IMR-90 (cell line): ENCODE measurements around the gene KCNMA1. TPM values are rescaled to one million over a fixed set of nuclear protein-coding genes. Genes with fewer than 3 reads are reported as not detected.

ENCODE experiments used
- ATAC-seq: fragments of 200-7000 bp; cut with Tn5 transposase; 2 replicates; pipeline ENCODE4 v1.9.1; 2020; ENCODE audit warnings: low read depth, mild to moderate bottlenecking, moderate library complexity
- BruUV-seq: library from RNA; stranded (reverse); fragments of 400-500 nt; replicated peaks from 2 replicates; lab custom pipeline; 2021; lab: Mats Ljungman, UMichigan
- CTCF ChIA-PET: fragments of 300-600 bp; formaldehyde crosslinking; extraction: SDS; loops from one replicate; lab custom pipeline; 2021; ENCODE audit warnings: antibody characterized with exemption; lab: Yijun Ruan, JAX
- POLR2A ChIA-PET: fragments of 300-600 bp; sonication (Branson Sonifier 250); formaldehyde crosslinking; loops from one replicate; lab custom pipeline; 2022; ENCODE audit warnings: antibody characterized with exemption; ENCODE audit not compliant: unreplicated experiment; lab: Charles Lee
- DNase-seq: peaks from one replicate; pipeline ENCODE4 v3.0.0; 2013
- H2AFZ ChIP-seq: replicated peaks from 2 replicates; pipeline ENCODE3; 2013; ENCODE audit warnings: low read length, mild to moderate bottlenecking; ENCODE audit not compliant: poor library complexity
- H2AK5ac ChIP-seq: 2 replicates; pipeline ENCODE4 v1.6.1; 2013; ENCODE audit warnings: low read depth, low read length, inconsistent platforms
- H2AK9ac ChIP-seq: replicated peaks from 2 replicates; pipeline ENCODE3; 2013; ENCODE audit warnings: mild to moderate bottlenecking, low read depth, low read length, moderate library complexity; ENCODE audit not compliant: poor library complexity
- H2BK120ac ChIP-seq: 2 replicates; pipeline ENCODE4 v1.6.1; 2013; ENCODE audit warnings: low read depth, low read length, inconsistent platforms
- H2BK15ac ChIP-seq: 3 replicates; pipeline ENCODE4 v1.6.1; 2013; ENCODE audit warnings: low read depth, low read length, inconsistent platforms
- H2BK20ac ChIP-seq: 2 replicates; pipeline ENCODE4 v1.6.1; 2013; ENCODE audit warnings: low read depth, mild to moderate bottlenecking, inconsistent platforms, low read length, moderate library complexity
- H2BK5ac ChIP-seq: 2 replicates; pipeline ENCODE4 v1.6.1; 2013; ENCODE audit warnings: mild to moderate bottlenecking, low read depth, low read length, inconsistent platforms; ENCODE audit not compliant: poor library complexity, severe bottlenecking
- H3K14ac ChIP-seq: replicated peaks from 2 replicates; pipeline ENCODE4 v1.6.1; 2013; ENCODE audit warnings: low read depth, low read length, inconsistent platforms
- H3K18ac ChIP-seq: 2 replicates; pipeline ENCODE4 v1.6.1; 2013; ENCODE audit warnings: low read depth, low read length, control low read depth
- H3K23ac ChIP-seq: 2 replicates; pipeline ENCODE4 v1.6.1; 2013; ENCODE audit warnings: low read depth, low read length, inconsistent platforms
- H3K27ac ChIP-seq: 2 replicates; pipeline ENCODE4 v1.5.1; 2013; ENCODE audit warnings: mild to moderate bottlenecking, control low read depth, low read length; ENCODE audit not compliant: insufficient read depth
- H3K27me3 ChIP-seq: 2 replicates; pipeline ENCODE4 v1.6.1; 2013; ENCODE audit warnings: low read length; ENCODE audit not compliant: control insufficient read depth, insufficient read depth
- H3K36me3 ChIP-seq: 2 replicates; pipeline ENCODE4 v1.6.1; 2013; ENCODE audit warnings: low read length, mixed read lengths; ENCODE audit not compliant: control insufficient read depth, insufficient read depth
- H3K4ac ChIP-seq: 2 replicates; pipeline ENCODE4 v1.6.1; 2013; ENCODE audit warnings: low read depth, low read length, inconsistent platforms
- H3K4me1 ChIP-seq: 2 replicates; pipeline ENCODE4 v1.6.1; 2013; ENCODE audit warnings: low read length, mixed read lengths; ENCODE audit not compliant: control insufficient read depth, insufficient read depth
- H3K4me2 ChIP-seq: 2 replicates; pipeline ENCODE4 v1.6.1; 2013; ENCODE audit warnings: low read depth, mild to moderate bottlenecking, control low read depth, low read length, moderate library complexity
- H3K4me3 ChIP-seq: 2 replicates; pipeline ENCODE4 v1.5.1; 2013; ENCODE audit warnings: low read depth, mild to moderate bottlenecking, control low read depth, low read length, moderate library complexity; ENCODE audit not compliant: insufficient read depth
- H3K56ac ChIP-seq: 2 replicates; pipeline ENCODE4 v1.6.1; 2013; ENCODE audit warnings: low read length, inconsistent platforms; ENCODE audit not compliant: insufficient read depth; ENCODE audit errors: extremely low read depth
- H3K79me1 ChIP-seq, 2 experiments: 2 replicates each; pipeline ENCODE4 v1.6.1; 2013; ENCODE audit warnings: low read length in 2 of 2, inconsistent platforms in 1 of 2, low read depth in 1 of 2
- H3K9ac ChIP-seq: 2 replicates; pipeline ENCODE4 v1.6.1; 2013; ENCODE audit warnings: low read depth, low read length, control low read depth
- H3K9me1 ChIP-seq: 2 replicates; pipeline ENCODE4 v1.6.1; 2013; ENCODE audit warnings: low read length, inconsistent platforms; ENCODE audit not compliant: insufficient read depth
- H3K9me3 ChIP-seq: 2 replicates; pipeline ENCODE4 v1.6.1; 2013; ENCODE audit warnings: low read length; ENCODE audit not compliant: control insufficient read depth, insufficient read depth
- H4K20me1 ChIP-seq: 2 replicates; pipeline ENCODE4 v1.6.1; 2013; ENCODE audit warnings: low read length, inconsistent platforms; ENCODE audit not compliant: insufficient read depth
- H4K5ac ChIP-seq: 2 replicates; pipeline ENCODE4 v1.6.1; 2013; ENCODE audit warnings: mild to moderate bottlenecking, low read depth, low read length, control low read depth
- H4K8ac ChIP-seq, 2 experiments: 2 replicates each; pipeline ENCODE4 v1.6.1; 2013; ENCODE audit warnings: low read depth in 2 of 2, low read length in 2 of 2, control low read depth in 1 of 2, inconsistent platforms in 1 of 2
- H4K91ac ChIP-seq: 2 replicates; pipeline ENCODE4 v1.6.1; 2013; ENCODE audit warnings: low read depth, low read length, inconsistent platforms; ENCODE audit not compliant: insufficient read depth
- CEBPB ChIP-seq: IDR thresholded peaks from 2 replicates; pipeline ENCODE4 v1.6.1; 2012; ENCODE audit warnings: low read depth, low read length, improper control_type of control experiment
- CTCF ChIP-seq: conservative IDR thresholded peaks from 2 replicates; pipeline ENCODE4 v1.5.1; 2012; ENCODE audit warnings: mild to moderate bottlenecking, low read depth, low read length, improper control_type of control experiment
- FOS ChIP-seq: fragments of 150-350 bp; IDR thresholded peaks from 2 replicates; pipeline ENCODE4 v1.6.1; 2016; ENCODE audit warnings: low read depth, low read length
- MAZ ChIP-seq: IDR thresholded peaks from 2 replicates; pipeline ENCODE4 v1.6.1; 2012; ENCODE audit warnings: low read depth, mild to moderate bottlenecking, low read length, improper control_type of control experiment, moderate library complexity, borderline replicate concordance
- MXI1 ChIP-seq: IDR thresholded peaks from 2 replicates; pipeline ENCODE4 v1.6.1; 2012; ENCODE audit warnings: low read depth, mild to moderate bottlenecking, low read length, moderate library complexity, borderline replicate concordance
- NFE2L2 ChIP-seq: fragments of 150-350 bp; IDR thresholded peaks from 2 replicates; pipeline ENCODE4 v1.6.1; 2016; ENCODE audit warnings: low read depth, mild to moderate bottlenecking, low read length
- RCOR1 ChIP-seq: IDR thresholded peaks from 2 replicates; pipeline ENCODE4 v1.6.1; 2012; ENCODE audit warnings: mild to moderate bottlenecking, low read length, improper control_type of control experiment; ENCODE audit not compliant: insufficient replicate concordance
- SMC3 ChIP-seq: fragments of 150-350 bp; IDR thresholded peaks from 2 replicates; pipeline ENCODE4 v1.6.1; 2016; ENCODE audit warnings: low read depth, mild to moderate bottlenecking, antibody characterized with exemption, low read length, moderate library complexity
- WGBS, 2 experiments: methylation state at CpG; one replicate each; pipeline versions ENCODE4 v1.1.5 to v1.1.7; 2013; ENCODE audit warnings: missing lambda C conversion rate in 2 of 2; ENCODE audit not compliant: insufficient read length in 1 of 2; ENCODE audit errors: extremely low coverage in 2 of 2; 5-methylcytosine and 5-hydroxymethylcytosine counted together
- dilution Hi-C: fragments of 300-500 bp; cut with HindIII; formaldehyde crosslinking; loops from one replicate; pipeline ENCODE4 v1.14.3; 2018; ENCODE audit warnings: low sequenced_read_pairs; ENCODE audit not compliant: unreplicated experiment
- in situ Hi-C: fragments of 300-500 bp; cut with MboI; formaldehyde crosslinking; loops from 3 replicates; pipeline ENCODE4 v1.14.3; 2019; ENCODE audit warnings: low sequenced_read_pairs, inconsistent platforms, mixed read lengths
- intact Hi-C: fragments of 100-400 bp; cut with micrococcal nuclease; formaldehyde crosslinking; loops from 2 replicates; pipeline ENCODE4 v1.10.0; 2022
- polyA plus RNA-seq, 3 experiments: library from polyadenylated mRNA; depleted of rRNA; stranded (reverse); fragments of >200 nt; gene quantifications; 2 replicates each; pipeline ENCODE4 v1.2.3, GENCODE V29; 2012; ENCODE audit warnings: low replicate concordance in 1 of 3
- total RNA-seq: library from RNA; depleted of rRNA; stranded (reverse); fragments of >200 nt; gene quantifications from 2 replicates; pipeline ENCODE4 v1.2.3, GENCODE V29; 2012

Gene KCNMA1
- total and polyA plus RNA-seq, 2 of the 4 experiments (the other 2 are of a cell fraction), result 25.6 to 29.6 TPM

GRCh38 chr10:77374189-77374656 is 263.4 kb downstream of the KCNMA1 start:
- Histone ChIP-seq H3K18ac (no peak overlapping the region; the same call in 1 of the 2 replicates), H4K20me1 (no peaks in the 10 kb centered on the region), H3K4me1 (peaks cover 11% of the 10 kb centered on the region; the same call in 1 of the 2 replicates), H3K56ac (no peak overlapping the region), H2AK5ac (no peak overlapping the region), H4K5ac (no peak overlapping the region), H3K4me3 (no peak overlapping the region), H4K91ac (no peak overlapping the region), H3K9ac (no peak overlapping the region), H3K36me3 (no peaks in the 10 kb centered on the region), H2BK5ac (no peak overlapping the region), H3K4ac (no peak overlapping the region), H2BK20ac (no peak overlapping the region), H3K27me3 (no peaks in the 10 kb centered on the region), H3K14ac (no peak overlapping the region), H3K4me2 (no peak overlapping the region), H3K9me1 (no peaks in the 10 kb centered on the region), H2AK9ac (no peak overlapping the region), H2BK15ac (no peak overlapping the region), H4K8ac (no peak overlapping the region), H2AFZ (no peak overlapping the region), H3K23ac (no peak overlapping the region), H3K79me1 (no peaks in the 10 kb centered on the region), H2BK120ac (no peak overlapping the region; the same call in 1 of the 2 replicates), H3K27ac (peak overlapping the region; percentile 44; the same call in 1 of the 2 replicates), H3K9me3 (peaks cover under 1% of the 10 kb centered on the region)
- dilution Hi-C loops, result no loop called here
- WGBS, 2 experiments, result no CpG with 5 or more reads among the region's 2 CpGs
- intact Hi-C loops, result no loop called here
- peak; percentile 68 for DNase-seq
- CTCF ChIA-PET, result interaction anchor here (0.6 to 1.7 kb wide), 4 partner anchors 13 to 122 kb away, joined by 3 to 5 read pairs (median 4); no protein-coding TSS in a partner anchor
- BruUV-seq, result no TSS peak
- no peak for TF ChIP-seq CTCF
- TF ChIP-seq MXI1, result no peak
- TF ChIP-seq MAZ, result no peak
- no peak for TF ChIP-seq FOS
- TF ChIP-seq SMC3, result no peak
- no peak for TF ChIP-seq RCOR1
- no peak for TF ChIP-seq NFE2L2
- no peak for TF ChIP-seq CEBPB
- in situ Hi-C loops, result no loop called here
- ATAC-seq, result peak; percentile 79
- POLR2A ChIA-PET, result no interaction called here
